ENCODE measurements around the gene NOSIP.

The NOSIP gene

GRCh38 chr19:49593233-49594113, 13.1 kb upstream of the NOSIP start:
- no peak for TF ChIP-seq CTCF (IDR thresholded peaks at IDR 0.05)

GRCh38 chr19:49592486-49593232, 12.3 kb upstream of the NOSIP start:
- TF ChIP-seq CTCF (IDR thresholded peaks at IDR 0.05): no peak

- TF ChIP-seq CTCF (IDR thresholded peaks at IDR 0.05): no peak
Observed at GRCh38 chr19:49591731-49592485, 11.6 kb upstream of the NOSIP start.

GRCh38 chr19:49590971-49591730, 10.8 kb upstream of the NOSIP start, which contains the start of gene PRR12:
Gene PRR12 (plus strand): TSS chr19:49591182. CDS start chr19:49591655, 473 bp downstream.
- TF ChIP-seq CTCF (IDR thresholded peaks at IDR 0.05): no peak

GRCh38 chr19:49590071-49590970, 10.0 kb upstream of the NOSIP start:
- no peak for TF ChIP-seq CTCF (IDR thresholded peaks at IDR 0.05)

- TF ChIP-seq CTCF (IDR thresholded peaks at IDR 0.05): no peak
Observed at GRCh38 chr19:49589502-49589905, 9.1 kb upstream of the NOSIP start.
